H1 (cell line): ENCODE measurements around the gene MTCL3.

Experiments used
- SRF ChIP-seq: IDR thresholded peaks from 2 replicates; pipeline ENCODE4 v1.6.1; 2011; ENCODE audit warnings: mild to moderate bottlenecking, low read depth, low read length, moderate library complexity
- TF ChIP-seq, protein P1 (sequence below), 3 experiments: IDR thresholded peaks; 1 replicate in 2 of 3; 2 replicates in 1 of 3; pipeline versions ENCODE4 v1.5.1 to v1.6.1; 2011; ENCODE audit warnings: low read length in 3 of 3, mild to moderate bottlenecking in 3 of 3, inconsistent platforms in 2 of 3, low read depth in 1 of 3, moderate library complexity in 1 of 3; ENCODE audit not compliant: insufficient read depth in 1 of 3; ENCODE audit errors: control extremely low read depth in 1 of 3

DNA sequence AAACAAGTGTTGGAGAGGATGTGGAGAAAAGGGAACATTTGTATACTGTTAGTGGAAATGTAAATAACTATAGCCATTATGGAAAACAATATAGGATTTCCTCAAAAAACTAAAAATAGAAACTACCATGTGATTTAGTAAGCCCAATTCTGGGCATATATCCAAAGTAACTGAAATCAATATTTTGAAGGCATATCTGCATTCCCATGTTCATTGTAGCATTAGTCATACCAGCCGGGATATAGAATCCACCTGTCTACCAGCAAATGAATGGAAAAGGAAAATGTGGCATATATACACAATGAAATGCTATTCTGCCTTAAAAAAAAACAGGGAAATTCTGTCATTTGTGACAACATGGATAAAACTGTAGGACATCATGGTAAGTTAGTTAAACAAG, 42.5 kb upstream of the MTCL3 start:
- TF ChIP-seq SRF, result no peak
- TF ChIP-seq, protein P1, sequence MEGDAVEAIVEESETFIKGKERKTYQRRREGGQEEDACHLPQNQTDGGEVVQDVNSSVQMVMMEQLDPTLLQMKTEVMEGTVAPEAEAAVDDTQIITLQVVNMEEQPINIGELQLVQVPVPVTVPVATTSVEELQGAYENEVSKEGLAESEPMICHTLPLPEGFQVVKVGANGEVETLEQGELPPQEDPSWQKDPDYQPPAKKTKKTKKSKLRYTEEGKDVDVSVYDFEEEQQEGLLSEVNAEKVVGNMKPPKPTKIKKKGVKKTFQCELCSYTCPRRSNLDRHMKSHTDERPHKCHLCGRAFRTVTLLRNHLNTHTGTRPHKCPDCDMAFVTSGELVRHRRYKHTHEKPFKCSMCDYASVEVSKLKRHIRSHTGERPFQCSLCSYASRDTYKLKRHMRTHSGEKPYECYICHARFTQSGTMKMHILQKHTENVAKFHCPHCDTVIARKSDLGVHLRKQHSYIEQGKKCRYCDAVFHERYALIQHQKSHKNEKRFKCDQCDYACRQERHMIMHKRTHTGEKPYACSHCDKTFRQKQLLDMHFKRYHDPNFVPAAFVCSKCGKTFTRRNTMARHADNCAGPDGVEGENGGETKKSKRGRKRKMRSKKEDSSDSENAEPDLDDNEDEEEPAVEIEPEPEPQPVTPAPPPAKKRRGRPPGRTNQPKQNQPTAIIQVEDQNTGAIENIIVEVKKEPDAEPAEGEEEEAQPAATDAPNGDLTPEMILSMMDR (IDR thresholded peaks at IDR 0.05; ENCODE audit: control extremely low read depth in 1 of 3, insufficient read depth in 1 of 3, low read depth in 1 of 3, low read length in 3 of 3), result no peak
